HL-60 (cell line): ENCODE data around the gene KREMEN2.

Source experiments
- CTCF ChIP-seq: IDR thresholded peaks from one replicate; pipeline ENCODE4 v1.5.1; 2011; ENCODE audit warnings: low read length, control low read depth, inconsistent platforms; ENCODE audit not compliant: insufficient read depth
- GABPA ChIP-seq: IDR thresholded peaks from 2 replicates; pipeline ENCODE4 v1.6.1; 2012; ENCODE audit warnings: low read depth
- POLR2AphosphoS5 ChIP-seq: IDR thresholded peaks from 2 replicates; pipeline ENCODE4 v1.6.1; 2012; ENCODE audit warnings: low read depth
- REST ChIP-seq: IDR thresholded peaks from 2 replicates; pipeline ENCODE4 v1.6.1; 2012; ENCODE audit warnings: low read depth; ENCODE audit not compliant: insufficient replicate concordance
- SPI1 ChIP-seq: IDR thresholded peaks from 2 replicates; pipeline ENCODE4 v1.6.1; 2012; ENCODE audit warnings: low read depth, mild to moderate bottlenecking, borderline replicate concordance

- no peak for TF ChIP-seq CTCF
- no peak for TF ChIP-seq REST
- no peak for TF ChIP-seq POLR2AphosphoS5
- no peak for TF ChIP-seq GABPA
- no peak for TF ChIP-seq SPI1
Observed at GRCh38 chr16:3015865-3016521, 51.9 kb downstream of the KREMEN2 start.
